WTC11 (cell line): ENCODE data around the gene TMEM231. TPM values are rescaled to one million over a fixed set of nuclear protein-coding genes. Genes with fewer than 3 reads are reported as not detected.

Source experiments
- ATAC-seq: fragments of 200-7000 bp; cut with Tn5 transposase; 2 replicates; pipeline ENCODE4 v1.10.0; 2021; ENCODE audit warnings: mild to moderate bottlenecking, moderate library complexity
- CTCF ChIA-PET: fragments of 300-600 bp; sonication (Branson Sonifier 250); formaldehyde crosslinking; loops from one replicate; lab custom pipeline; 2021; ENCODE audit warnings: antibody characterized with exemption; lab: Charles Lee
- POLR2A ChIA-PET: fragments of 350-600 bp; sonication (Branson Sonifier 250); formaldehyde crosslinking; loops from one replicate; lab custom pipeline; 2021; ENCODE audit warnings: antibody characterized with exemption; lab: Charles Lee
- DNase-seq: peaks from one replicate; pipeline ENCODE4 v3.0.0; 2021; ENCODE audit warnings: low spot score
- H3K27ac Mint-ChIP-seq: 2 replicates; pipeline ENCODE4 v1.8.0; 2021; ENCODE audit warnings: mixed read lengths
- H3K27me3 Mint-ChIP-seq: 2 replicates; pipeline ENCODE4 v1.8.0; 2021; ENCODE audit warnings: low read depth, mild to moderate bottlenecking, moderate library complexity, mixed read lengths
- H3K36me3 Mint-ChIP-seq: 2 replicates; pipeline ENCODE4 v1.8.0; 2021; ENCODE audit warnings: mixed read lengths
- H3K4me1 Mint-ChIP-seq: 2 replicates; pipeline ENCODE4 v1.8.0; 2022; ENCODE audit warnings: mixed read lengths
- H3K4me3 Mint-ChIP-seq: 2 replicates; pipeline ENCODE4 v1.8.0; 2021; ENCODE audit warnings: mild to moderate bottlenecking, moderate library complexity, mixed read lengths
- H3K9me3 Mint-ChIP-seq: 2 replicates; pipeline ENCODE4 v1.8.0; 2021; ENCODE audit warnings: mixed read lengths
- ATF1 ChIP-seq: sonication (generic); formaldehyde crosslinking; IDR thresholded peaks from 2 replicates; pipeline ENCODE4 v1.8.1; 2023; ENCODE audit warnings: mild to moderate bottlenecking, moderate library complexity, missing genetic modification reagents
- JUN ChIP-seq: sonication (generic); formaldehyde crosslinking; IDR thresholded peaks from 2 replicates; pipeline ENCODE4 v1.8.0; 2023; ENCODE audit warnings: mild to moderate bottlenecking, missing genetic modification reagents
- MLX ChIP-seq: sonication (generic); formaldehyde crosslinking; IDR thresholded peaks from 2 replicates; pipeline ENCODE4 v1.8.1; 2023; ENCODE audit warnings: mild to moderate bottlenecking, missing genetic modification reagents, moderate library complexity
- NR2C2 ChIP-seq: sonication (generic); formaldehyde crosslinking; IDR thresholded peaks from 2 replicates; pipeline ENCODE4 v1.8.0; 2022; ENCODE audit warnings: mild to moderate bottlenecking, missing genetic modification reagents
- SMAD3 ChIP-seq: sonication (generic); formaldehyde crosslinking; IDR thresholded peaks from 2 replicates; pipeline ENCODE4 v1.8.0; 2022; ENCODE audit warnings: missing genetic modification reagents, mild to moderate bottlenecking, borderline replicate concordance
- SP1 ChIP-seq: sonication (generic); formaldehyde crosslinking; conservative IDR thresholded peaks from 2 replicates; pipeline ENCODE4 v1.8.1; 2022; ENCODE audit warnings: missing genetic modification reagents
- TEAD1 ChIP-seq: sonication (generic); formaldehyde crosslinking; IDR thresholded peaks from 2 replicates; pipeline ENCODE4 v1.8.0; 2022; ENCODE audit warnings: mild to moderate bottlenecking, missing genetic modification reagents
- ZNF263 ChIP-seq: sonication (generic); formaldehyde crosslinking; IDR thresholded peaks from 2 replicates; pipeline ENCODE4 v1.8.1; 2022; ENCODE audit warnings: low read depth, mild to moderate bottlenecking, moderate library complexity, missing genetic modification reagents
- ZNF512 ChIP-seq: sonication (generic); formaldehyde crosslinking; IDR thresholded peaks from 2 replicates; pipeline ENCODE4 v1.8.1; 2022; ENCODE audit warnings: missing genetic modification reagents, borderline replicate concordance
- total RNA-seq: library from RNA; stranded (reverse); gene quantifications from 3 replicates; pipeline ENCODE4 v1.2.3, GENCODE V29; 2021
- TF ChIP-seq, protein P1 (sequence below): sonication (generic); formaldehyde crosslinking; conservative IDR thresholded peaks from 2 replicates; pipeline ENCODE4 v1.8.1; 2022; ENCODE audit warnings: mild to moderate bottlenecking, missing genetic modification reagents
- TF ChIP-seq, protein P2 (sequence below): sonication (generic); formaldehyde crosslinking; IDR thresholded peaks from 2 replicates; pipeline ENCODE4 v1.8.1; 2022; ENCODE audit warnings: mild to moderate bottlenecking, missing genetic modification reagents, moderate library complexity, borderline replicate concordance
- TF ChIP-seq, protein P3 (sequence below): sonication (generic); formaldehyde crosslinking; IDR thresholded peaks from 2 replicates; pipeline ENCODE4 v1.8.1; 2023; ENCODE audit warnings: mild to moderate bottlenecking, missing genetic modification reagents
- TF ChIP-seq, protein P4 (sequence below): sonication (generic); formaldehyde crosslinking; IDR thresholded peaks from 2 replicates; pipeline ENCODE4 v1.8.1; 2023; ENCODE audit warnings: mild to moderate bottlenecking, missing genetic modification reagents, moderate library complexity

The TMEM231 gene
- total RNA-seq, 1 experiment from 2014 or later = 12.0 TPM

GRCh38 chr16:75603241-75603640 is 47.2 kb upstream of the TMEM231 start:
- ChIA-PET CTCF (no interaction called here), POLR2A (no interaction called here)
- Mint-ChIP-seq H3K4me3 (no peak overlapping the region), H3K9me3 (peaks cover 21% of the 10 kb centered on the region), H3K36me3 (peaks cover 67% of the 10 kb centered on the region), H3K4me1 (no peaks in the 10 kb centered on the region), H3K27ac (no peak overlapping the region), H3K27me3 (no peaks in the 10 kb centered on the region)
- DNase-seq (no peak), ATAC-seq (no peak)
- no peak for TF ChIP-seq ATF1 (CRISPR knock-in tag)
- TF ChIP-seq JUN (CRISPR knock-in tag) = no peak
- no peak for TF ChIP-seq ZNF512
- no peak for TF ChIP-seq SMAD3 (CRISPR knock-in tag)
- TF ChIP-seq, protein P1, sequence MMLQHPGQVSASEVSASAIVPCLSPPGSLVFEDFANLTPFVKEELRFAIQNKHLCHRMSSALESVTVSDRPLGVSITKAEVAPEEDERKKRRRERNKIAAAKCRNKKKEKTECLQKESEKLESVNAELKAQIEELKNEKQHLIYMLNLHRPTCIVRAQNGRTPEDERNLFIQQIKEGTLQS = no peak

DNA sequence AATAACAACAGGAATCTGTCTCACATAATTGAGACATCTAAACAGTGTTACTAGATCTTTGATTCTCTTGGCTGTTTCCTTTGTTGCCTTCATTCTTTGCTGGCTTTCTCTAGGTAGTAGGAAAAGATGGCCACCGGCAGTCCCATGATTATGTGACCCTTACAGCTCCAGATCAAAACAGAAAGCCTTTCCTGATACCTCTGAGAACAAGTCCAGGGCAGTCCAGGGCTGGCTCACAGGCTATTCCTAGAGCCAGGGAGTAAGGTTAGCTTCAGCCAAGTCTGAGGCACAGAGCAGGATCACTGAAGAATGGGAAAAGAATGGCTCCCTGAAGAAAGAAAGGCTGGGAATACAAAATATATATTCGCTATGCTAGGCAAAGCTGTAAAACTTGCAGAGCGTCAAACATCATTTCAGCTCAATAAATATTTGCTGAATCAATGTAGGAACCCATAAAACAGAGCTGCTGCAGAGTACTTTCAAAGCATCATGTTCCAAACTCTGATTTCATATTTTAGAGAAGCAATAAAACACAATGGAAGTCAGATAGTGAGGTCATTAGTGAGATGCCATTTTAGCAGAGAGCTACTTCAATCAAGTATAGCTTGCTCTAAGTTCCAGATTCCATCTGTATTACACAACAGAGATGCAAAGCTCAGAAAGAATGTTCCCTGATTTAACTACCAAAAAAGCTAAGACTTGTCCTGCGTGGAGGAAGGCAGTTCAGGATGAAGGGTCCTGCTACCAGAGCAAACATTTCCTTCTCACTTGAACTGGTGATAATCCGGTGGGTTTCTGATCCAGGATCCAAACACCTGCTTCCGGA is 43.6 kb upstream of the TMEM231 start:
- ChIA-PET CTCF (no interaction called here), POLR2A (no interaction called here)
- DNase-seq (no peak), ATAC-seq (no peak)
- no peak for TF ChIP-seq SP1 (CRISPR knock-in tag)
- TF ChIP-seq, protein P2, sequence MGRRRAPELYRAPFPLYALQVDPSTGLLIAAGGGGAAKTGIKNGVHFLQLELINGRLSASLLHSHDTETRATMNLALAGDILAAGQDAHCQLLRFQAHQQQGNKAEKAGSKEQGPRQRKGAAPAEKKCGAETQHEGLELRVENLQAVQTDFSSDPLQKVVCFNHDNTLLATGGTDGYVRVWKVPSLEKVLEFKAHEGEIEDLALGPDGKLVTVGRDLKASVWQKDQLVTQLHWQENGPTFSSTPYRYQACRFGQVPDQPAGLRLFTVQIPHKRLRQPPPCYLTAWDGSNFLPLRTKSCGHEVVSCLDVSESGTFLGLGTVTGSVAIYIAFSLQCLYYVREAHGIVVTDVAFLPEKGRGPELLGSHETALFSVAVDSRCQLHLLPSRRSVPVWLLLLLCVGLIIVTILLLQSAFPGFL = no peak
- TF ChIP-seq, protein P3, sequence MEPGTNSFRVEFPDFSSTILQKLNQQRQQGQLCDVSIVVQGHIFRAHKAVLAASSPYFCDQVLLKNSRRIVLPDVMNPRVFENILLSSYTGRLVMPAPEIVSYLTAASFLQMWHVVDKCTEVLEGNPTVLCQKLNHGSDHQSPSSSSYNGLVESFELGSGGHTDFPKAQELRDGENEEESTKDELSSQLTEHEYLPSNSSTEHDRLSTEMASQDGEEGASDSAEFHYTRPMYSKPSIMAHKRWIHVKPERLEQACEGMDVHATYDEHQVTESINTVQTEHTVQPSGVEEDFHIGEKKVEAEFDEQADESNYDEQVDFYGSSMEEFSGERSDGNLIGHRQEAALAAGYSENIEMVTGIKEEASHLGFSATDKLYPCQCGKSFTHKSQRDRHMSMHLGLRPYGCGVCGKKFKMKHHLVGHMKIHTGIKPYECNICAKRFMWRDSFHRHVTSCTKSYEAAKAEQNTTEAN (CRISPR knock-in tag) = no peak
- TF ChIP-seq ZNF263 (CRISPR knock-in tag) = no peak
- TF ChIP-seq TEAD1 (CRISPR knock-in tag) = no peak
- TF ChIP-seq MLX (CRISPR knock-in tag) = no peak
- TF ChIP-seq, protein P4, sequence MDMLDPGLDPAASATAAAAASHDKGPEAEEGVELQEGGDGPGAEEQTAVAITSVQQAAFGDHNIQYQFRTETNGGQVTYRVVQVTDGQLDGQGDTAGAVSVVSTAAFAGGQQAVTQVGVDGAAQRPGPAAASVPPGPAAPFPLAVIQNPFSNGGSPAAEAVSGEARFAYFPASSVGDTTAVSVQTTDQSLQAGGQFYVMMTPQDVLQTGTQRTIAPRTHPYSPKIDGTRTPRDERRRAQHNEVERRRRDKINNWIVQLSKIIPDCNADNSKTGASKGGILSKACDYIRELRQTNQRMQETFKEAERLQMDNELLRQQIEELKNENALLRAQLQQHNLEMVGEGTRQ (CRISPR knock-in tag) = no peak
- TF ChIP-seq ATF1 (CRISPR knock-in tag) = no peak
- TF ChIP-seq NR2C2 (CRISPR knock-in tag) = no peak
- TF ChIP-seq SMAD3 (CRISPR knock-in tag) = no peak
- H3K36me3 Mint-ChIP-seq = peaks cover 63% of the 10 kb centered on the region
- H3K27ac Mint-ChIP-seq = no peak overlapping the region; the same call in 1 of the 2 replicates
- no peaks in the 10 kb centered on the region for H3K27me3 Mint-ChIP-seq
- peaks cover 30% of the 10 kb centered on the region for H3K9me3 Mint-ChIP-seq
- H3K4me1 Mint-ChIP-seq = peaks cover 9% of the 10 kb centered on the region
- H3K4me3 Mint-ChIP-seq = no peak overlapping the region
